HG02852 (cell line): ENCODE data around the gene SLC43A3.
A peak's percentile ranks its signal among the peaks of the same experiment; 100 is the strongest.
"Not testable (repeated sequence)": the region's sequence is repeated elsewhere in the genome, so short reads cannot be mapped to it uniquely, and the experiment has no call there.

Source experiments
- ATAC-seq: cut with Tn5 transposase; IDR thresholded peaks from one replicate; pipeline ENCODE4 v1.9.1; 2021; ENCODE audit warnings: mild to moderate bottlenecking, moderate library complexity; ENCODE audit not compliant: unreplicated experiment

Gene SLC43A3

GRCh38 chr11:57460022-57460757, 33.3 kb upstream of the SLC43A3 start, which contains the start of gene RTN4RL2:
Gene RTN4RL2, plus strand, starts transcription at chr11:57460528. Its CDS starts 338 bp downstream, at chr11:57460866.
- peak; percentile 38 for ATAC-seq

GRCh38 chr11:57459164-57460021, 32.5 kb upstream of the SLC43A3 start:
- ATAC-seq: no peak

- no peak for ATAC-seq
Observed at GRCh38 chr11:57458410-57459163, 31.7 kb upstream of the SLC43A3 start.

- ATAC-seq: no peak
Observed at GRCh38 chr11:57458060-57458409, 31.1 kb upstream of the SLC43A3 start.

- ATAC-seq: peak; percentile 24
Observed at GRCh38 chr11:57457643-57458023, 30.7 kb upstream of the SLC43A3 start.

- ATAC-seq: peak; percentile 74
Observed at GRCh38 chr11:57456960-57457642, 30.2 kb upstream of the SLC43A3 start.

- ATAC-seq: no peak
Observed at GRCh38 chr11:57453543-57454177, 26.7 kb upstream of the SLC43A3 start.

- no peak for ATAC-seq
Observed at GRCh38 chr11:57446055-57446454, 19.1 kb upstream of the SLC43A3 start.

- not testable (repeated sequence) for ATAC-seq
Observed at GRCh38 chr11:57445122-57445394, 18.1 kb upstream of the SLC43A3 start.

GRCh38 chr11:57444362-57445121, 17.6 kb upstream of the SLC43A3 start:
- ATAC-seq: no peak

GRCh38 chr11:57440744-57441414, 14.0 kb upstream of the SLC43A3 start:
- no peak for ATAC-seq

GRCh38 chr11:57439786-57440185, 12.9 kb upstream of the SLC43A3 start:
- ATAC-seq: no peak

- no peak for ATAC-seq
Observed at GRCh38 chr11:57438345-57439285, 11.7 kb upstream of the SLC43A3 start.

- ATAC-seq: no peak
Observed at GRCh38 chr11:57436031-57436430, 9.1 kb upstream of the SLC43A3 start.

GRCh38 chr11:57434640-57435546, 8.0 kb upstream of the SLC43A3 start:
- ATAC-seq: no peak

GRCh38 chr11:57432714-57433163, 5.8 kb upstream of the SLC43A3 start:
- ATAC-seq: no peak

GRCh38 chr11:57432149-57432561, 5.2 kb upstream of the SLC43A3 start:
- no peak for ATAC-seq
